ENCODE measurements around the gene CMIP.

DNA sequence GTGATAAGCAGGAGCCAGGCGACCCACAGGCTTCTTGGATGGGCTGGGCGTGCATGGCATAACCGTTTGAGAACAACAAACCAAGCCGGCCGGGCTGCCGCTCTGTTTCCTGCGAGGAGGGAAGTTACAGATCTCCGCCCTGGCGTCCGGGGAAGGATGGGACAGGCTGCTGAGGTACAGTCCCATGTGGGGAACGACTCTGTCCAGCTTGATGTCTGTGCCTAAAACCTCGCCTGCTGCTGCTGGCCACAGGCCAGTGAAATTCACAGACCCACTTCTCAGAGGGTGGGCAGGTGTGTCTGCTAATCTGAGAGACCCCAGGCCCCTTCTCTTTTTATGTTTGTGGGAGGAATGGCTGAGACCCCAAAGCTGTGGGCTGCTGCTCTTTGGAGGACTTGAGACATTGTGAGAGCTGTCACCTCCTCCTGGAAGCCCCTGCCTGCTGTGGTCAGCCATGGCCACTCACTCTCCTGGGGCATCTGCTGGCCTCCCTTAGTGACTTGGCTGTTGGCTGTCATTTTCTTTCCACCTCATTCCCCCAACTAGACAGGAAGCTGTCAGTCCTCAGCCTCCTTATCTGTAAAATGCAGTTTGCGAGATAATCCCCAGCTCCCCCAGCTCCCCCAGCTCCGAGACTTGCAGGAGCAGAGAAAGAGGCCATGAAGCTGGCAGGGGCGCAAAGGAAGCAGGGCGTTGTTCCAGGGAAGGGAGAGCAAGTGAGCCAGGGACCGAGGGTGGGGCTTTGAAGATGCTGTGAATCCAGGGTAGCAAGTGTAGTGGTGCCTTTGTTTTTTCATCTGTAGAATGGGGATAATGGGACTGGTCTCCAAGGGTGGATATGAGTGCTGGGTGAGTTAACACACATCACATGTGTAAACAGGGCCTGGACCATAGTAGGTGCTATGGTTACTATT, 51.0 kb downstream of the CMIP start:
- TF ChIP-seq, protein P1, sequence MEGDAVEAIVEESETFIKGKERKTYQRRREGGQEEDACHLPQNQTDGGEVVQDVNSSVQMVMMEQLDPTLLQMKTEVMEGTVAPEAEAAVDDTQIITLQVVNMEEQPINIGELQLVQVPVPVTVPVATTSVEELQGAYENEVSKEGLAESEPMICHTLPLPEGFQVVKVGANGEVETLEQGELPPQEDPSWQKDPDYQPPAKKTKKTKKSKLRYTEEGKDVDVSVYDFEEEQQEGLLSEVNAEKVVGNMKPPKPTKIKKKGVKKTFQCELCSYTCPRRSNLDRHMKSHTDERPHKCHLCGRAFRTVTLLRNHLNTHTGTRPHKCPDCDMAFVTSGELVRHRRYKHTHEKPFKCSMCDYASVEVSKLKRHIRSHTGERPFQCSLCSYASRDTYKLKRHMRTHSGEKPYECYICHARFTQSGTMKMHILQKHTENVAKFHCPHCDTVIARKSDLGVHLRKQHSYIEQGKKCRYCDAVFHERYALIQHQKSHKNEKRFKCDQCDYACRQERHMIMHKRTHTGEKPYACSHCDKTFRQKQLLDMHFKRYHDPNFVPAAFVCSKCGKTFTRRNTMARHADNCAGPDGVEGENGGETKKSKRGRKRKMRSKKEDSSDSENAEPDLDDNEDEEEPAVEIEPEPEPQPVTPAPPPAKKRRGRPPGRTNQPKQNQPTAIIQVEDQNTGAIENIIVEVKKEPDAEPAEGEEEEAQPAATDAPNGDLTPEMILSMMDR (IDR thresholded peaks at IDR 0.05; ENCODE audit: insufficient read depth, low read length, poor library complexity, severe bottlenecking) = no peak
- TF ChIP-seq EZH2phosphoT487 (conservative IDR thresholded peaks at IDR 0.05; ENCODE audit: low read length) = no peak
